K562 (cell line): Measurements from ENCODE around the gene TRIM4. TPM values are rescaled to one million over a fixed set of nuclear protein-coding genes. Genes with fewer than 3 reads are reported as not detected.

Experiments used
- ATAC-seq: fragments of 200-7000 bp; cut with Tn5 transposase; 3 replicates; pipeline ENCODE4 v1.9.1; 2020; ENCODE audit warnings: moderate library complexity
- BruUV-seq: library from RNA; stranded (reverse); fragments of 400-500 nt; replicated peaks from 2 replicates; lab custom pipeline; 2021; lab: Mats Ljungman, UMichigan
- CTCF ChIA-PET: fragments of 300-600 bp; formaldehyde crosslinking; extraction: SDS; loops from one replicate; lab custom pipeline; 2021; ENCODE audit warnings: low intra/inter-chr PET ratio; lab: Yijun Ruan, JAX
- POLR2A ChIA-PET: fragments of 300-600, 350-650 bp; sonication (Branson Sonifier 250); formaldehyde crosslinking; extraction: SDS; loops from one replicate; lab custom pipeline; 2021; ENCODE audit warnings: antibody characterized with exemption, inconsistent platforms; lab: Yijun Ruan, JAX
- DNase-seq, 4 experiments: peaks; one replicate each; pipeline versions ENCODE4 v3.0.0 to v3.0.0-alpha.2; 2011 to 2018; ENCODE audit warnings: low spot score in 3 of 4, mixed read lengths in 3 of 4; ENCODE audit errors: extremely low read depth in 1 of 4
- FAIRE-seq: peaks from 2 replicates; lab custom pipeline; 2011; peaks lifted over from hg19 to GRCh38; lab: Jason Lieb, UNC
- H2AFZ ChIP-seq: 2 replicates; pipeline ENCODE4 v1.6.0; 2011; ENCODE audit warnings: low read depth, low read length, control low read depth, inconsistent platforms
- H3K27ac ChIP-seq: fragments of 200-600 bp; 3 replicates; pipeline ENCODE4 v1.8.0; 2011; ENCODE audit warnings: low read depth, mild to moderate bottlenecking, control low read depth, inconsistent platforms, low read length, moderate library complexity, mixed read lengths; ENCODE audit errors: extremely low read depth
- H3K27me3 ChIP-seq, 2 experiments: fragments of 300-600 bp in 1 of 2; 2 replicates in 1 of 2; 3 replicates in 1 of 2; pipeline versions ENCODE4 v1.6.0 to v1.8.0; 2011; ENCODE audit warnings: inconsistent platforms in 2 of 2, low read length in 2 of 2, mild to moderate bottlenecking in 1 of 2, mixed read lengths in 1 of 2, moderate library complexity in 1 of 2; ENCODE audit not compliant: control insufficient read depth in 2 of 2, insufficient read depth in 2 of 2
- H3K36me3 ChIP-seq: fragments of 300-600 bp; 3 replicates; pipeline ENCODE4 v1.8.0; 2011; ENCODE audit warnings: mild to moderate bottlenecking, low read length, inconsistent platforms; ENCODE audit not compliant: control insufficient read depth, insufficient read depth
- H3K4me1 ChIP-seq, 2 experiments: fragments of 200-600 bp in 1 of 2; replicated peaks in 1 of 2; 2 replicates in 1 of 2; 3 replicates in 1 of 2; pipeline versions ENCODE4 v1.5.1 to v1.8.0; 2011; ENCODE audit warnings: inconsistent platforms in 2 of 2, low read length in 2 of 2, mild to moderate bottlenecking in 1 of 2, mixed read lengths in 1 of 2, moderate library complexity in 1 of 2; ENCODE audit not compliant: control insufficient read depth in 2 of 2, insufficient read depth in 2 of 2
- H3K4me2 ChIP-seq: 2 replicates; pipeline ENCODE4 v1.6.1; 2011; ENCODE audit warnings: low read length, control low read depth, inconsistent platforms, mixed read lengths; ENCODE audit not compliant: insufficient read depth
- H3K4me3 ChIP-seq: fragments of 200-600 bp; sonication (generic), shearing (Covaris generic); 2 replicates; pipeline ENCODE4 v1.5.1; 2016; ENCODE audit warnings: control low read depth, inconsistent platforms
- H3K79me2 ChIP-seq: fragments of 200-600 bp; 3 replicates; pipeline ENCODE4 v1.8.0; 2011; ENCODE audit warnings: low read length, inconsistent platforms; ENCODE audit not compliant: control insufficient read depth, insufficient read depth
- H3K9ac ChIP-seq, 2 experiments: 2 replicates each; pipeline versions ENCODE4 v1.6.0 to v1.6.1; 2011; ENCODE audit warnings: low read depth in 2 of 2, low read length in 2 of 2, control low read depth in 1 of 2, inconsistent platforms in 1 of 2, mild to moderate bottlenecking in 1 of 2, mixed read lengths in 1 of 2; ENCODE audit not compliant: insufficient read depth in 1 of 2
- H3K9me1 ChIP-seq: one replicate; pipeline ENCODE4 v1.6.0; 2011; ENCODE audit warnings: inconsistent platforms, mild to moderate bottlenecking, low read length, moderate library complexity; ENCODE audit not compliant: control insufficient read depth, insufficient read depth
- H3K9me3 ChIP-seq: replicated peaks from 2 replicates; pipeline ENCODE4 v1.5.1; 2011; ENCODE audit warnings: low read depth, low read length, inconsistent platforms; ENCODE audit not compliant: control insufficient read depth, insufficient read depth
- H4K20me1 ChIP-seq: replicated peaks from 2 replicates; pipeline ENCODE4 v1.6.1; 2011; ENCODE audit warnings: low read length, inconsistent platforms, mixed read lengths; ENCODE audit not compliant: control insufficient read depth, insufficient read depth
- NR2C1 ChIP-seq, 2 experiments: fragments of 450-650 bp; IDR thresholded peaks; 2 replicates each; pipeline ENCODE4 v1.6.1; 2017; ENCODE audit warnings: mild to moderate bottlenecking in 2 of 2, antibody characterized with exemption in 1 of 2, inconsistent platforms in 1 of 2, missing compliant biosample characterization in 1 of 2, missing genetic modification characterization in 1 of 2
- RBBP5 ChIP-seq: fragments of 200-600 bp; sonication (generic); IDR thresholded peaks from 2 replicates; pipeline ENCODE4 v1.6.1; 2012; ENCODE audit warnings: borderline replicate concordance, mild to moderate bottlenecking, low read length, control low read depth, inconsistent platforms; ENCODE audit not compliant: insufficient read depth, poor library complexity, severe bottlenecking
- SREBF2 ChIP-seq: sonication (generic); formaldehyde crosslinking; IDR thresholded peaks from 2 replicates; pipeline ENCODE4 v1.4.0; 2020; ENCODE audit warnings: mild to moderate bottlenecking, missing genetic modification reagents
- WGBS: fragments of 100-300 bp; shearing (Covaris generic); methylation state at CpG from one replicate; pipeline ENCODE4 v1.1.6; 2016; ENCODE audit warnings: low coverage, mixed read lengths; ENCODE audit not compliant: insufficient coverage; ENCODE audit errors: missing lambda C conversion rate; 5-methylcytosine and 5-hydroxymethylcytosine counted together
- in situ Hi-C: fragments of 300-500 bp; cut with MboI; formaldehyde crosslinking; loops from 4 replicates; pipeline ENCODE4 v1.15.0; 2018; ENCODE audit warnings: inconsistent platforms, mixed read lengths
- intact Hi-C: fragments of 100-400 bp; cut with micrococcal nuclease; formaldehyde crosslinking; loops from 2 replicates; pipeline ENCODE4 v1.14.2; 2022
- polyA plus RNA-seq, 8 experiments: library from polyadenylated mRNA; depleted of rRNA in 4 of 8; stranded (reverse) in 5 of 8; unstranded in 3 of 8; fragments of >200 nt; fragmentation: Nextera tagmentation in 2 of 8; fragmentation: Illumina TruSeq in 1 of 8; extraction: Ambion mirVana in 2 of 8; extraction: Trizol in 1 of 8; gene quantifications; 2 replicates each; pipeline versions ENCODE4 v1.2.1 to v1.2.3, GENCODE V29; 2011 to 2014; ENCODE audit warnings: inconsistent platforms in 1 of 8, missing spikeins in 1 of 8
- total RNA-seq, 7 experiments: library from RNA; depleted of rRNA in 6 of 7; stranded (reverse); fragments of >200 nt in 6 of 7; fragmentation: Illumina TruSeq in 2 of 7; extraction: Trizol in 2 of 7; gene quantifications; 2 replicates each; pipeline versions ENCODE4 v1.2.1 to v1.2.3, GENCODE V29; 2011 to 2021; ENCODE audit warnings: low replicate concordance in 1 of 7
- TF ChIP-seq, protein P1 (sequence below): fragments of 250-450 bp; sonication (Bioruptor Pico); IDR thresholded peaks from 2 replicates; pipeline ENCODE4 v1.4.0; 2020; ENCODE audit warnings: mild to moderate bottlenecking
- TF ChIP-seq, protein P2 (sequence below): fragments of 250-450 bp; sonication (Bioruptor Pico); IDR thresholded peaks from 2 replicates; pipeline ENCODE4 v1.8.0; 2022; ENCODE audit warnings: moderate library complexity, mild to moderate bottlenecking, inconsistent platforms

TRIM4 gene
- total and polyA plus RNA-seq, 9 of the 15 experiments (the other 6 are each of a cell fraction or from before 2014, with no cell fraction given), result 6.2 to 28.3 (median 22.4) TPM

DNA sequence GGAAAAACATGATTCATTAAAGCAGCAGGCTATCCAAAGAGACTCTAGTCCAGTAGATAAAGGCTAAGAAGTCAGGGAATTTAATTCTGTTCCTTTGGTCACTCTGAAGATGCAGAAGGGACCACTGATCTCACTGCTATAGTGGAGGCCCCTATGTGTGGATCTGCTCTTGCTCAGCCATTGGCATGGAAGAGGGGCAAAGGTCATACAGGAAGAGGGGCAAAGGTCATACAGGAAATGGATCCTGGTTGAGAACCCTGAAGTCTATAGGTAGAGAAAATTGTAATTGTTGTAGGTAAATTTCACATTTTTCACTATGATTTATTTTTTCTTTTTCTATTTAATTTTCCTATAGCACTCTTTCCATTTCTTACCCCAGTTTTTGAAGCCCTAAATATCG is 64.1 kb downstream of the TRIM4 start:
- Histone ChIP-seq H3K4me1 (no peaks in the 10 kb centered on the region), H3K27me3 (no peaks in the 10 kb centered on the region), H3K9me1 (no peaks in the 10 kb centered on the region), H4K20me1 (no peaks in the 10 kb centered on the region), H3K9me3 (no peaks in the 10 kb centered on the region), H3K4me3 (no peak overlapping the region), H3K27ac (no peak overlapping the region)
- POLR2A ChIA-PET, result interaction anchor here (1.4 kb wide), 1 partner anchor 18 kb away, joined by 3 read pairs; no protein-coding TSS in a partner anchor
- in situ Hi-C loops, result no loop called here
- FAIRE-seq (no peak), ATAC-seq (no peak), DNase-seq (no peak)
- BruUV-seq, result no TSS peak
- intact Hi-C loops, result no loop called here
- 8% methylated on average over 1 of the region's 1 CpG for WGBS
- TF ChIP-seq, protein P1, sequence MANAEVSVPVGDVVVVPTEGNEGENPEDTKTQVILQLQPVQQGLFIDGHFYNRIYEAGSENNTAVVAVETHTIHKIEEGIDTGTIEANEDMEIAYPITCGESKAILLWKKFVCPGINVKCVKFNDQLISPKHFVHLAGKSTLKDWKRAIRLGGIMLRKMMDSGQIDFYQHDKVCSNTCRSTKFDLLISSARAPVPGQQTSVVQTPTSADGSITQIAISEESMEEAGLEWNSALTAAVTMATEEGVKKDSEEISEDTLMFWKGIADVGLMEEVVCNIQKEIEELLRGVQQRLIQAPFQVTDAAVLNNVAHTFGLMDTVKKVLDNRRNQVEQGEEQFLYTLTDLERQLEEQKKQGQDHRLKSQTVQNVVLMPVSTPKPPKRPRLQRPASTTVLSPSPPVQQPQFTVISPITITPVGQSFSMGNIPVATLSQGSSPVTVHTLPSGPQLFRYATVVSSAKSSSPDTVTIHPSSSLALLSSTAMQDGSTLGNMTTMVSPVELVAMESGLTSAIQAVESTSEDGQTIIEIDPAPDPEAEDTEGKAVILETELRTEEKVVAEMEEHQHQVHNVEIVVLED, result no peak
- TF ChIP-seq RBBP5 (no peak), SREBF2 (no peak), NR2C1 (IDR thresholded peaks at IDR 0.05) (peak; percentile 60), NR2C1 (tag; IDR thresholded peaks at IDR 0.05) (no peak)
- TF ChIP-seq, protein P2, sequence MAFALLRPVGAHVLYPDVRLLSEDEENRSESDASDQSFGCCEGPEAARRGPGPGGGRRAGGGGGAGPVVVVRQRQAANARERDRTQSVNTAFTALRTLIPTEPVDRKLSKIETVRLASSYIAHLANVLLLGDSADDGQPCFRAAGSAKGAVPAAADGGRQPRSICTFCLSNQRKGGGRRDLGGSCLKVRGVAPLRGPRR (CRISPR knock-in tag), result no peak
- TF ChIP-seq, all 486 proteins: peak for 1
- Histone ChIP-seq H2AFZ (no peak overlapping the region), H3K36me3 (no peaks in the 10 kb centered on the region), H3K4me2 (no peak overlapping the region), H3K9ac (no peak overlapping the region), H3K79me2 (no peaks in the 10 kb centered on the region)
- CTCF ChIA-PET, result no interaction called here
